Renal pelvis (tissue), 4 donors: ENCODE data around the gene CD164L2. TPM values are rescaled to one million over a fixed set of nuclear protein-coding genes. Genes with fewer than 3 reads are reported as not detected.

Experiments used
- DNase-seq: peaks from one replicate; pipeline ENCODE4 v3.0.0-alpha.2; 2013
- polyA plus RNA-seq, 3 donors: library from polyadenylated mRNA; unstranded; fragments of 120-200 nt; gene quantifications; one replicate each; pipeline ENCODE4 v1.2.1, GENCODE V29; 2013; ENCODE audit not compliant: insufficient read length in 3 of 3

The CD164L2 gene
- polyA plus RNA-seq, 3 donors = 0.21 to 0.47 (median 0.33) TPM

- DNase-seq = no peak
Observed at GRCh38 chr1:27364696-27365371, 18.3 kb downstream of the CD164L2 start.

DNA sequence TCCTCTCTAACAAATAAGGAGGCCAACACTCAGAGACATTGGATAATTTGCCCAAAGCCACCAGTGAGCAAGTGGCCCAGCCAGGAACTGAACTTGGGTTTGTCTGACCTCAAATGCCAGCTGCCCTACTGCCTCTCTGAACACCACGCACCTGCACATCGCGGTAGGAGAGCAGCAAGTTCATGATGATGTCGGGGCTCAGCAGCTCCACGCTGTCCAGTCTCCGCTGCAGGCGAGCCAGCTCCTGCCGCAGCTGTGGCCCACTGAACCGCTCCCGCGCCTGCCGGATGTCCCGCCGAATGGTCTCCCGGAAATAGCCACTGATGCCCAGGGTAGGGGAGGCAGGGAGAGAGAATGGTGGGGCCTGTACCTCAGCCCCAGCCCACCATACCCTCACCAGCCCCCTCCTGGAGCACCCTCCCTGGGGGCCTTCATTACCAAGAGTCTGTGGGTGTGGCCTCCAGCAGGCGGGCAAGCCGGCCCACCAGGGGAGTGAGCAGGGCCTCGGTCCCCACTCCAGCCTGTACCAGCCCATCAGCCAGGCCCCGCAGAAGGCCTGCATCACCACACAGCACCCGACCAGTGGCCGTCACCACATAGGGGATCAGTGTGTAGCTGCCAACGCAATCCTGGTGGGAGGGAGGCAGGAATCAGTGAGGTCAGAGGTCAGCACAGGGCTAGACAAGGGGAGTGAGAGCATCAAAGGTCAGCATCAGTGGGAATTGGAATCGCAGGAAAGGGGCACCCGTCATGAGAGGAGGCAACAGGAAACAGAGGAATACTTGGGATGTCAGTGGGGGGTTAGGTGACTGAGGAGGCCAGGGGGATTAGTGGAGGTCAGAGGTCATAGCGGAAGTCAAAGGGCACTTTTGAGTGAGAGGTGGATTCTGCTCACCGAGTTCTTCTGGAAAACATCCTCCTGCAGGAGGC lies 19.1 kb downstream of the CD164L2 start:
- DNase-seq = no peak

GRCh38 chr1:27361553-27361952 lies 21.6 kb downstream of the CD164L2 start:
- no peak for DNase-seq

DNA sequence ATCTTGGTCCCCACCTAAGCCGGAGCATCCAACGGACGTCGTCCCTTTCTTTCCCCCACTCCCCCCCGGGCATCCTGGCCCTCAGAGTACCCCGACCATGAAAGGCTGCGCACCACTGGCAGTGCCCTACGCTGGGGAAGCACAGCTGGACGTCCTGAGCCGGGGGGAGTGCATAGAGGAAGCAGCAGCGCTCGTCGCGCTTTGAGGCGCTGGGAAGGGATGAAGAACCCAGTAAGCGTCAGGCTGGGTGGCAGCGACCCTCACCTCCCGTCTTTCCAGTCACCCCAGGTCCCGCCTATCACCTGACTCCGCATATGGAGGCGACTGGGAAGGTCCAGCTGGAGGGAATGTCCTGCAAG lies 22.1 kb downstream of the CD164L2 start:
- no peak for DNase-seq

DNA sequence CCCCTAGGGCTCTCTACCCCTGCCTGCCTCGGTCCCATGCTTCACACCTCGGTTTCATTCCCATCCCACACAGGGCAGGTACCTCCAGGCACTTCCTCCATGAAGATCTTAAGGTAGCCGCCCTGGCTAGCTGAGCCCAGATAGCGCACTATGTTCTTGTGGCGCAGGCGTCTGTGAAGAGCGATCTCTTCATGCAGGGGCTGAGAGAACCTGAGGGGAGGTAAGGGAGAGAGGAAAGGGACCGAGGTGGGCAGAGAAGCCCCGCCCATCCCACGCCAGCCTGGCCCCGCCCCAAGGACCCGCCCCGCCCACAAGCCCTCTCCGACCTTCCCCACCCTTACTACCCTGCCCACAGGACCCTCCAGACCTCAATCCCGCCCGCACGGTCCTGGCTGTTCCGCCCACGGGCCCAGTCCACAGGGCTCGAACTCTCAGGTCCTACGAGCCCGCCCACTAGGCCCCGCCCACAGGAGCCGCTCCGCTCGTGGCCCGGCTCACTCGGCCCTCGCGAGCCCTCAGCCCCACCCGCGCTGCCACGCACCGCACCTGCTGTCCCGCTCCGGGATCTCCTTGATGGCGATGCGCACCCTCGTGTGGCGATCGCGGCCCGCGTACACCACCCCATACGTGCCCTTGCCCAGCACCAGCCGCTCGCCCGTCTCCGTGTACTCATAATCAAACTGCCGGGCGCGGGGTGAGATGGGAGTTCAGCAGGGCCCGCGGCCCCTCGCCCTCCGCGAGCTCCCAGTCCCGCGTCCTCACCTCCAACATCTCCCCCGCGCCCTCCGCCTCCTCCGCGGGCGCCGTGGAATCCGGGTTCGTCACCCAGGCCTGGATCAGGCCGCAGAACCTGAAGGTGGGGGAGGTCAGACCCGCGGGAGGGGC lies 22.7 kb downstream of the CD164L2 start:
- DNase-seq = no peak

GRCh38 chr1:27359822-27360158 lies 23.3 kb downstream of the CD164L2 start:
- DNase-seq = no peak

DNA sequence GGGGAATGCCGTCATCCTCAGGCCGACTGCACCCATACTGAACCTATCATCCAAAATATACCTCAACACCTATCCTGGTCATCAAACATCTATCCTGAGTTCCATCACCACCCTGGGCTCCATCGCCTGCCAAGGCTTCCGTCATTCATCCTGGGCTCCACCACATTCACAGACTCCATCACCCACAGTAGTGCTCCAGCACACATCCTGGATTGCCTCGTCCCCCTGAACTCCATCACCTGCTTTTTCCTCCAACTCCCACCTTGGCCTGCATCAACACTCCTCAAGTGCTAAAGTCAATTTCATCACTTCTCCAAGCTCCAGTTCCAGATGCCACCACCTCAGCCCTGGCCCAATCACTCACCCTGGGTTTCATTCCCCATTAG lies 24.2 kb downstream of the CD164L2 start:
- no peak for DNase-seq

DNA sequence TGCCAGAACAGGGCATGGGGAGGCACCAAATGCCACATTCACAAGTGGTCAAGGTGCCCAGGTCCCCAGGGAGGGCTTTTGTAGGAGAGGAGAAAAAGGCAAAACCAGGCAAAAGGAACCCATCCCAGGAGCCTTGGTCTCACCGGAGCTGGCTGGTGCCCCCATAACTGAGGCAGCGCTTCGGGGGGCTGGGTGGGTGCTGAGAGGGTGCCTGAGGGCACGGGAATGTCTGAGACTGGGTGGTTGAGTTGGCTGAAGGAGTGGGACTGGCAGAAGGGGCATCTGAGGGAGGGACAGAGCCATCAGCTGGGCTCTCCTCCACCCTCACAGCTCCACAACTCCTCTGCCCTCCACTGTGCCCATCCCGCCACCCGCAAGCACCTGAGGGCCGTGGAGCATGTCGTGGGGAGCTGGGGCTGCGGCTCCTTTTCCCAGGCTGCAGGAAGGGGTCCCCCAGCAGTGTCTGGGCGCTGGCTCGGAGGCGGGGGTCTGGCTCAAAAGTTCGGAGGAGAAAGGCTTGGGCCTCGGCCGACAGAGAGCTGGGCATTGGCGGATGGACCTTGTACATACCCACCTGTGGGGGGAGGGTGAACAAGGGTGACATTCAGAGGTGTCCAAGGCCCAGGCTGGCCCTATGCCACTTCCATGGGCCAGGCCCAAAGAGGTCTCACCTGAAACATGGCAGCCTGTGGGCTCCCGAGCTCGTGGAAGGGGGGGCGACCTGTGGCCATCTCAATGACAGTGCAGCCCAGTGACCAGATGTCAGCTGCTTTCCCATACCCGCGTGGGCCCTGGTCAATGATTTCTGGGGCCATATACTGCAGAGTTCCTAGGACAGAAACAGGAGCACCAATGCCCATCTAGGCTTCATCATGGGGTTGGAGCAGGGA lies 24.9 kb downstream of the CD164L2 start:
- no peak for DNase-seq

- no peak for DNase-seq
Observed at GRCh38 chr1:27357281-27358037, 25.7 kb downstream of the CD164L2 start.

- DNase-seq = no peak
Observed at GRCh38 chr1:27356619-27357280, 26.4 kb downstream of the CD164L2 start.

- DNase-seq = no peak
Observed at GRCh38 chr1:27356277-27356618, 26.9 kb downstream of the CD164L2 start.

DNA sequence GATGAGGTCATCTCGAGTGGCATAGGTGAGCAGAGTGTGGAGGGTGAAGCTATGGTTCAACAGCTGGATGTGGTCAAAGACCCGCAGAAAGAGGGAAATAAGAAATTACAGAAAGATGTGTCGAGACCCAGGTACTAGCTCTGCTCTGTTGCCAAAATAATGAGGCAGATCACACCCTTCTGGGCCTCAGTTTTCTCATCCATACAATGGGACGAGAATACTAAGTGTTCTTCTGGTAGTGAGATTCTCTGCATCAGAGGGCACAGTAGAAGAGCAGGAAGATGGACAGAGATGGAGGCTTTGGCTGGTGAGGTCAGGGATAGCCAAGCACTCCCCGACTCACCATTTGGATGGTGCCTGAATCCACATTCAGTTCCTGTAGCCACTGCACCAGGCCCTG lies 27.4 kb downstream of the CD164L2 start:
- DNase-seq = no peak

- no peak for DNase-seq
Observed at GRCh38 chr1:27353629-27354028, 29.5 kb downstream of the CD164L2 start.

- no peak for DNase-seq
Observed at GRCh38 chr1:27353166-27353565, 30.0 kb downstream of the CD164L2 start.

GRCh38 chr1:27351541-27352107 lies 31.5 kb downstream of the CD164L2 start:
- no peak for DNase-seq

- DNase-seq = no peak
Observed at GRCh38 chr1:27350663-27351540, 32.2 kb downstream of the CD164L2 start.

DNA sequence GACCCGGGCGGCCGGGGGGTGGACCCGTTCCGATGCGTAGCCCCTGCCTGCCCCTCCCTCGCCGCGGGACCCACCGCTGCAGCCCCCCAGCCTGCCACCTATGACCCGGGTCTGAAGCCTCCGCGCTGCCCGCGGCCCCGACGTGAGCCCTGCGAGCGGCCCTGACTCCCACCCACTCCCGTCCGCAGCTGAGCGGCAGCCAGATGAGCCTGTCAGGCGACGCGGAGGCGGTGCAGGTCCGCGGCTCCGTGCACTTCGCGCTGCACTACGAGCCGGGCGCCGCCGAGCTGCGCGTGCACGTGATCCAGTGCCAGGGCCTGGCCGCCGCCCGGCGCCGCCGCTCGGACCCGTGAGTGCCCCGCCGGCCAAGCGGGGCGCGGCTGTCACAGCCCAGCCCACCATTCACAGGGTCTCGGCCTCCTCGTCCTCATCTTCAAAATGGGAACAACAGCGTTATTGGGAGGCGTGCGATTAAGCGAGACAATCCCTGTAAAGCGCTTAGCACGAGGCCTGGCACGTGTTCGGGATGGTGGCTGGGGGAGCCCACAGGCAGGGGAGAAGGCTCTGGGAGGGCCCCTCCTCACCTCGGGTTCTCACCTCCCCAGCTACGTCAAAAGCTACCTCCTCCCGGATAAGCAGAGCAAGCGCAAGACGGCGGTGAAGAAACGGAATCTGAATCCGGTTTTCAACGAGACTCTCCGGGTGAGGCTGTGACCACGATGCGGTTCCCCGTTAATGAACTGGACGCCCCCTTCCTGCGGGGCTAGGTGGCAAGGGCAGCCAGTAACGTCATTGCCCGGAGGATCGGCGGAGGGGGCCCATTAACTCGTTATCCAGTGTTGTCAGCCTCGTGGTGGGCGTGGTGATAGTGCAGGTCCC lies 33.1 kb downstream of the CD164L2 start:
- no peak for DNase-seq
